ENCODE data around the gene DYNLL2. TPM values are rescaled to one million over a fixed set of nuclear protein-coding genes. Genes with fewer than 3 reads are reported as not detected.
"Not testable (repeated sequence)": the region's sequence is repeated elsewhere in the genome, so short reads cannot be mapped to it uniquely, and the experiment has no call there.

Gene DYNLL2
- total RNA-seq, result 34.9 and 35.8 TPM in 2 replicates

DNA sequence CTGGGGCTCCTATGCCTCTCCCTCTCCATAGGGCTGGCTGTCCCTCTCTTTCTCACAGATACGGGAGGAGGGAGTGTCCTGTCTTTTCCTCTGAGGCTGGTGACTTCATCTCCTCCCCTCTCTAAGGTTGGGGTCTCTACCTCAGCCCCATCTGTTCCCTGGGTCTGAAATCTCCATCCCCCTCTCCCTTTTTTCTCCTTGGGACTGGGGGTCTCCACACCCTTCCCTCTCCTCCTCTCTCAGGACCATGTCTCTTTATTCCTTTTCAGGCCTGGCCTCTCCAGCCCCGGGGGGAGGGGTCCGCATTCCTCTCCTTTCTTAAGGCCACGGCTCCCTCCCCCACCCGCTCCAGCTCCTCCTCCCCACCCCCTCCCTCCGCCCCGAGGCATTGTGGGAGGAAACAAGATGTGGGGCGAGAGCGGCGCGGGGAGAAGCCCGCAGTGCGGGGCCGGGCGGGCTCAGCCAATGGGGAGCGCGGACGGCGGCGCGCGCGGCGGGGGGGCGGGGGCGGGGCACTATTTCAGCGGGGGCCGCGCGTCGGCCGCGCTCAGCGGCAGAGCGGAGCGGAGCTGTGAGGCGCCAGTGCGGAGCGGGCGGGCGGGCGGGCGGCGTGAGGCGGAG is at the start of gene DYNLL2:
Gene DYNLL2 (plus strand): TSS at position 550 of the 621 bp plus-strand sequence. CDS start 3,672 bp downstream, outside the sequence.
- intact Hi-C loops (cut with micrococcal nuclease), result loop anchor here (1.0 to 10.0 kb wide), 3 partner anchors 233 to 1251 kb away; partner anchors contain the start of genes AKAP1, C17orf67, DGKE and MRPS23

DNA sequence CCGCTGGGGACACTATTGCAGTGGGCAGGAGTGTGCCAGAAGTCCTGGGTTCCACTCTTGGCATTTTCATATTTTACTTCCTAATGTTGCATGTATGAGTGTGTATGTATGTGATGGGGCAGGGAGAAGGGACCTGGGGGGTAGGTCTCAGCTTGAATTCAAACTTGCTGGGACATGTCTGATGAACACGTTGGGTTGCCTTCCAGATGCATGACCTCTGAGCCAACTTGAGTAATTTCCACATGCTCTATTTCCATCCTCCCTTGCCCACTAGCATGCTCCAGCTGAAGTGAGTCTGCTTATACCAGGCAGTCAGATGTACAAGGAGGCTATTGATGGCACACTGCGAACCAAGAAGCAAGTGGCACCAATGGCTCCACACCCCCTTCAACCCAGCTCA is 43.2 kb upstream of the DYNLL2 start:
- intact Hi-C loops (cut with micrococcal nuclease), result no loop called here

DNA sequence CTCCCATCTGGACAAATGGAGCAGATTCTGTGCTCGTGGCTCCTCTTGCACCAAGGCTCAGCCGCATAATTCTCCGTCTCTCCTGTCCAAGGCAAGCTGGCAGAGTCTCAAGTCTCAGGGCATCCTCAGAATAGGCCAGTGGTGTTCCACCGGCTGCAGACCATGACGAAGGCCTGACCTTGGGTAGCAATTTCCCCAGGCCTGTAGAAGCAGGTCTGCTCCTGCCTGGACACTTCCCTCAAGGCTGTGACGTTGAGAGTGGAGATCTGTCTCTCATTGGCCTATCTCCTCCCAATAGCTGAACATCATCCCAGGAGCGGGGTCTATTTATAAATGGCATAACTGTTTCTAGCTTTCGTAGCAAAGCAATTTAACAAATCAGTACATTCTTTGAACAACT is 42.8 kb upstream of the DYNLL2 start:
- intact Hi-C loops (cut with micrococcal nuclease), result no loop called here

GRCh38 chr17:58041161-58041560 is 42.1 kb upstream of the DYNLL2 start:
- intact Hi-C loops (cut with micrococcal nuclease), result no loop called here

DNA sequence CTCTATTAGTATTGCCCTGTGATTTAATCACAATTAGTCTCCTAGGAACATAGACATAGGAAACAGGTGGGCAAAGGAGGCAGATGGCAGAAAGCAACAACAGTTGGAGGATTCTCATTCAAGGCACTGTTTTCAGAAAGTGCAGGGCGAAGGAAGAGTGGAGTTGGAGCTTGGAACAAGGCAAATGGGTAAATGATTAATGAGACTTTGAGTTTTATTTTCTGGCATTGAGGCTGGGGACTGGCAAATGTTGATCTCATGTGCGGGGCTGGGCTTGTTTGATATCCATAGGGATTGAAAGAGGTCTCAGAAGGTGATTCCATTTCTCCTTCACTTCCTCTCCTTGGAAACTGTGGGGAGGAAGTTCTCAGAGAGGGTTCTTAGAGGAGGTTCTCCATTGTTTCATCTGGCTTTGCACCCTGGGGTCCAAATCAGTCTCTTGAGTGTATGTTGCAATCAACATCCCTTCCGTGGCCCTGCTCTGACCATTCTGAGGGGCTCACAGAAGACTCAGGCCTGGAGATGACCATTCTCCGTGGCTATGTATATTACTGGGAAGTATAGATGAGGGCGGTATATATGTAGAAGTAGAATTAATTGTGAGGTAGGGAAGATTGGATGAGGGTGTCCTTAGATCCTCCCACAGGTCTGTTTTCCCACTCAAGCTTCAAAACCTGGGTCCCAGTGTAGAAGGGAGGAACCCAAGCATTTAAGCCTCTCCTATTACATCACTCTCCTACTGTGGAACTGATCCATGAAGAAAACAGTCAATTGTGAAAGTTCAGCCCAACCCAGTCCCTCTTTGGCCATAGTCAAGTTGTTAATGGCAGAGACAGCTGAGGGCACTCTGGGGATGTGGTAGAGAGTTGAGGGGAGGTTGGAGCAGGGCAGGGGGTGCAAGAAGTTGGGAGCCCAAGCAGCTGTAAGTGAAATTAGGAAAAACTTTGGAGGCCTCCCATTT is 39.7 kb upstream of the DYNLL2 start:
- intact Hi-C loops (cut with micrococcal nuclease), result no loop called here

GRCh38 chr17:58044256-58044655 is 39.0 kb upstream of the DYNLL2 start:
- intact Hi-C loops (cut with micrococcal nuclease), result not testable (repeated sequence)

DNA sequence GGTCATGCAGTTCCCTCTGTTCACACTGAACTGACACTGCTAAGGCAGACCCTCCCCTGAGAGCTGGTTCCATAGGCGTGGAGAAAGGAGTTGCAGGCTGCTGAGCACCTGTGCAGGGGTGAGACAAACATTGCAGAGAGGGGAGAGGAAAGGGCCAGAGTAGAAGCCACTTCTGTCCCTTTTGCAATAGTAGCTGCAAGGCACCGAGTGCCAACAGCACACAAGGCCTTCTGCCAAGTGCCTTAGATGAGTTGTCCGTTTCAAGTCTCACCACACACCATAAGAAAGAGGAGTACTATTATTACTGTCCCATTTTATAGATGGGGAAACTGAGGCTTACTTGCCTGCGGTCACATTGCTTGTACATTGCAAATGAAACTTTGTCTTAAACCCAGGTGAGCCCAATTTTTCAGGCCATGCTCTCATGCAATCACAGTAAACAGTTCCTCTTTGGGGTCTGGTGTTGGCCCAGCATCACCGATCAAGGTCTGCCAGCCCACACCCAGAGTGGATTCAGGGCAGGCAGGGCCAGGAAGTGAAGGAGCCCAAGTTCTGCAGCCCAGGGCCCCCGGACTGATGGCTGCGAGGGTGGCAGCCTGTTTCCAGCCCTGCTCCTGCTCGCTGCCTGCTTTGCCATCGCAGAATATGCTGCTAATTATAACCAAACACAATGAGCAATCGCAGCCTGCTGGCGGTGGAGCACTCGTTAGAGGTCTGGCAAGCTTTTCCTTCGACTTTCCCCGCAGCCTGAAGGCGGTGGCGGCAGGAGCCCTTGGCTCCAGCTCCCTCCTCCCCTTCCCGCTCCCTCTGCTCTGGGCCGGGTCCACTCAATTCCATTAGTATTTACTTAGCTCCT is 36.8 kb upstream of the DYNLL2 start:
- intact Hi-C loops (cut with micrococcal nuclease), result no loop called here

GRCh38 chr17:58047376-58048150 is 35.7 kb upstream of the DYNLL2 start:
- intact Hi-C loops (cut with micrococcal nuclease), result no loop called here

DNA sequence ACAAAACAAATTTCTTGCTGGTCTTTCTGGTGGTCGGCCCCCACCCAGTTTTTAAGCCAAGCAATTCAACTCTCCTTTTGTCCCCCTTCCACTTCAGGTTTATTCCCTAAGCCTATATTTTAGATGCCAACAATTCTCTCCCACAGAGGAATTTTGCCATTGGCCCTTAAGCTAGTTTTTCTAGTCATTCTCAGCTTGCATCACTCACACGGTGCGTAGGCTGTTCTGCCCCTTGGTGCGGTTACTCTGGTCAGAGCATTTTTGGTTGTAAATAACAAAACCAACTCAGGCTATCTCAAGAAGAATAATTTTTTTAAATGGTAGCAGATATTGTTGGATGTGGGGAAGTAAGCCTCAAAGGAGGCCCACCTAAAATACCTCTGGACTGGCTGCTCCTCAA is 33.7 kb upstream of the DYNLL2 start:
- intact Hi-C loops (cut with micrococcal nuclease), result no loop called here

GRCh38 chr17:58050966-58051365 is 32.3 kb upstream of the DYNLL2 start:
- intact Hi-C loops (cut with micrococcal nuclease), result no loop called here

- intact Hi-C loops (cut with micrococcal nuclease), result no loop called here
Measured at GRCh38 chr17:58051468-58051867, 31.8 kb upstream of the DYNLL2 start.

- intact Hi-C loops (cut with micrococcal nuclease), result no loop called here
Measured at GRCh38 chr17:58052407-58052806, 30.8 kb upstream of the DYNLL2 start.

DNA sequence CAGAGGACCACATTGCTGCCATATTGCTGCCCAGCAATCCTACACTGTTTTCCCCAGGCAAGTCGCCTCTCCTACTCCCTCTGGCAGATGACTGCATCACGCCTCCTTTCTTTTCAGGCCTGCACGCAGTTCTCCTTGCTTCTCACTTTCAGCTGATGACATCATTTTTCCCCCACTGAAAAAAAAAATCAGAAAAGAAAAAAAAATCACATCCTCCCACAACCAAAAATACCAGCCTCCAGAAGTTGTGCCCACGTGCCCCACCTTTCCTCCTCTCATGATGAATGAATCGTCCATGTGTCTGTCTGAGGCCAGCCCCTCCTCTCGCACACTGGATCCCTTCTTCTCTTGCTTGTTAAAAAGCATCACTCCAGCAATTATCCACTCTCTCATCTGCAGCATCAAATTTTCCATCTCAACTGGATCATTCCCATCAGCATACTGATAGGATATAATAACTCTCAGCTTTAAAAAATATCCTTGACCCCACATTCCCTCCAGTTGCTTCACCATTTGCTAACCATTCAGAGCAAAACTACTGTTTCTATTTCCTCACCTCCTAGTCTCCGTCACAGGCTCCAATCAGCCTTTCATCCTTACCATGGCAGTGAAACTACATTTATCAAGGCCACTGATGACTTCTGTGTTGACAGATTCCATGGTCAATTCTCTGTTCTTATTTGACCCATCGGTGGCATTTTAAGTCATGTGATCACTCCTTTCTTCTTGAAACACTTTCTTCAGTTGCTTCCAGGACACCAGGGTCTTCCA is 30.1 kb upstream of the DYNLL2 start:
- intact Hi-C loops (cut with micrococcal nuclease), result no loop called here

GRCh38 chr17:58054641-58055040 is 28.6 kb upstream of the DYNLL2 start:
- intact Hi-C loops (cut with micrococcal nuclease), result no loop called here

- intact Hi-C loops (cut with micrococcal nuclease), result no loop called here
Measured at GRCh38 chr17:58056476-58056875, 26.7 kb upstream of the DYNLL2 start.

DNA sequence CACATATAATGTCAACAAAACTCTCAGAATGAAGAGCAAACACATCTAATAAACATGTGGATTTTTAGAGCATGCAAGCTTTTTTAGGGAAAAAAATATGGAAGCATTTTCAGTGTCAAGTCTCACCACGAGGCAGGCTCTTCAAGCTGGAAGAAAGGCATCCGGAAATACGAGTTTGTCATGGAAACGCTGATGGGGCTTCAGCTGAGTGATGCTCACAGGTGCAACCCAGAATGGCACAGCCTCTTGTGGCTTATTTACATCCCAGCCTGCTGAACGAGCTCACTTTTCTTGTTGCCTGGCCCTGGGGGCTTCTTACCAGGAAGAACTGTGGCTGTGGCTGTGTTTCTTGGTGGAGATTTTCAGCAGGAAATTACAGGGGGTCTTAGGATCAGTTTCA is 24.1 kb upstream of the DYNLL2 start:
- intact Hi-C loops (cut with micrococcal nuclease), result no loop called here

- intact Hi-C loops (cut with micrococcal nuclease), result no loop called here
Measured at GRCh38 chr17:58060596-58061191, 22.5 kb upstream of the DYNLL2 start.

DNA sequence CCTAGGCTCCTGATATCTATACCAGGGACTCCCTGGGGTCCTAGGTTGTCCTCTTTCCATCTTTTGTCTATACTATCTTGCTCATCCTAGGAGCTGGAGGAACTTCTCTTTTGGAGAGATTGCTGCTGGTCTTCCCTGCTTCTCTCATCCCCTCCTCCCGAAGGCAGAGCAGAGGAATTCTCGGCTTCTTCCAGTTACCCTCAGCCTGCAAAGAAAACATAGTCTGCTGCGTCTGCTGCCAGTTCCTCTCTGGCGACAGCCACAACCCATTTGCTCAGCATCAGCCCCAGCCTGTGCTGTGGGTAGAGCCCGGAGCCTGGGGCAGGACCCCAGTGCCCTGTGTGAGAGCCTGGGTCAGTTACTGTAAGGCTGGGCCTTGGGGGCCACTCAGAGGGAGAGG is 21.5 kb upstream of the DYNLL2 start:
- intact Hi-C loops (cut with micrococcal nuclease), result no loop called here

DNA sequence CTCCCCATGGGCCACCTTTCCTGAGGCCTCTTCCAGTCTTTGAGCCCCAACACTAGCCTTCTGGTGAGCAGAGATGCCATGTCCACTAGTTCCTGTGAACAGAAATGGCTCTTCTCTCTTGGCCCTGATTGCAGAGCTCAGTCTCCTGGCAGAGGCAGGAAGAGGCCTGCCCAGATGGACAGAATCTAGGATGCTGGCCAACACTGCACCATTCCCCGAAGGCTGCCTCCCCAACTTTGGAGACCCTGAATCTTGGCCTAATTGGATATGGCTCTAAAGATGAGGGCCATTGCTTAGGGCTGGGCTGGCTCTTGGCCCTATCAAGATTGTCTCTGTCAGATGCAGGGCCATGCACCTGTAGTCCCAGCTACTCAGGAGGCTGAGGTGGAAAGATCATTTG is 18.0 kb upstream of the DYNLL2 start:
- intact Hi-C loops (cut with micrococcal nuclease), result no loop called here

DNA sequence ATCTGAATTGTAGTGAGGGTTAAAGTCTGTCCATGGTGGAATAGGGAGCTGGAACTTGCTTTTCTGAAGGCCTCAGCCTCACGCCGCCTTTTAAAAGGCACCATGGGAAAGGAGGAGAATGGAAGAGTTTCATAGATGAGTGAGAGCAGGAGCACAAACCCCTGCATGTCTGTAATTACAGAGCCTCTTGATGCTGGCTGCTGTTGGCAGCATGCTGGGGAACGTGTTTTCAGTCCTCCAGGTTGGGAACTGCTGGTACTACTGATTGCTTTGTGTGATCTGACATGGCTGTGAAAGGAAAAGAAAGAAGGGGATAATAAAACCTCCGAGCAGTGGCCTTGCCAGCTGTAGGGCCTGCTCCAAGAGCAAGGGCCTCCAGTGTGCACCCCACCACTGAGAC is 16.8 kb upstream of the DYNLL2 start:
- intact Hi-C loops (cut with micrococcal nuclease), result no loop called here

Data from T-helper 2 cell treated with Interferon-gamma antibody and Interleukin-4, amounts not matched to agents 100 ng/mL and 5 ng/mL, for 36 hours (primary cell).